ENCODE data around the gene CENPB. TPM values are rescaled to one million over a fixed set of nuclear protein-coding genes. Genes with fewer than 3 reads are reported as not detected.
"Not testable (repeated sequence)": the region's sequence is repeated elsewhere in the genome, so short reads cannot be mapped to it uniquely, and the experiment has no call there.

The CENPB gene, protein sequence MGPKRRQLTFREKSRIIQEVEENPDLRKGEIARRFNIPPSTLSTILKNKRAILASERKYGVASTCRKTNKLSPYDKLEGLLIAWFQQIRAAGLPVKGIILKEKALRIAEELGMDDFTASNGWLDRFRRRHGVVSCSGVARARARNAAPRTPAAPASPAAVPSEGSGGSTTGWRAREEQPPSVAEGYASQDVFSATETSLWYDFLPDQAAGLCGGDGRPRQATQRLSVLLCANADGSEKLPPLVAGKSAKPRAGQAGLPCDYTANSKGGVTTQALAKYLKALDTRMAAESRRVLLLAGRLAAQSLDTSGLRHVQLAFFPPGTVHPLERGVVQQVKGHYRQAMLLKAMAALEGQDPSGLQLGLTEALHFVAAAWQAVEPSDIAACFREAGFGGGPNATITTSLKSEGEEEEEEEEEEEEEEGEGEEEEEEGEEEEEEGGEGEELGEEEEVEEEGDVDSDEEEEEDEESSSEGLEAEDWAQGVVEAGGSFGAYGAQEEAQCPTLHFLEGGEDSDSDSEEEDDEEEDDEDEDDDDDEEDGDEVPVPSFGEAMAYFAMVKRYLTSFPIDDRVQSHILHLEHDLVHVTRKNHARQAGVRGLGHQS
- 68.3 TPM for total RNA-seq
- long read RNA-seq, transcript CENPB-201 (1 exons, 2,840 nt) = major isoform, 13 of 15 reads
- long read RNA-seq, partial matches to known transcripts = 0 of 15 reads
- long read RNA-seq, other reads (novel, unspliced or antisense) = 2 of 15 reads

- DNase-seq = peak; percentile 95
- ATAC-seq = peak; percentile 94
- intact Hi-C loops (cut with micrococcal nuclease) = loop anchor here (5.0 kb wide), 1 partner anchor 36 kb away; the partner anchor contains the start of gene AP5S1
Measured at GRCh38 chr20:3786665-3787323, at the start of gene CENPB. TSS of gene CENPB (minus strand) at chr20:3786740. CDS start at chr20:3786483, 257 bp downstream.

GRCh38 chr20:3836132-3836531, 49.6 kb upstream of the CENPB start:
- no peak for ATAC-seq
- intact Hi-C loops (cut with micrococcal nuclease) = no loop called here
- no peak for DNase-seq

DNA sequence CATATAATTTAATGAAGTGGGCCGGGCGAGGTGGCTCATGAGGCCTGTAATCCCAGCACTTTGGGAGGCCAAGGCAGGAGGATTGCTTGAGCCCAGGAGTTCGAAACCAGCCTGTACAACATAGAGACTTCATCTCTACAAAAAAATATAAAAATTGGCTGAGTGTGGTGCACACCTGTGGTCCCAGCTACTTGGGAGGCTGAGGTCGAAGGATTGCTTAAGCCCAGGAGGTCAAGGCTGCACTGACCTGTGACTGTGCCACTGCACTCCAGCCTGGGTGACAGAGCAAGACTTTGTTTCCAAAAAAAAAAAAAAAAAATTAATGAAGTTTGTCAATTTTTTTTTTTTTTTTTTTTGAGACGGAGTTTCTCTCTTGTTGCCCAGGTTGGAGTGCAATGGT, 43.4 kb upstream of the CENPB start:
- intact Hi-C loops (cut with micrococcal nuclease); DNase-seq; ATAC-seq: not testable (repeated sequence)

DNA sequence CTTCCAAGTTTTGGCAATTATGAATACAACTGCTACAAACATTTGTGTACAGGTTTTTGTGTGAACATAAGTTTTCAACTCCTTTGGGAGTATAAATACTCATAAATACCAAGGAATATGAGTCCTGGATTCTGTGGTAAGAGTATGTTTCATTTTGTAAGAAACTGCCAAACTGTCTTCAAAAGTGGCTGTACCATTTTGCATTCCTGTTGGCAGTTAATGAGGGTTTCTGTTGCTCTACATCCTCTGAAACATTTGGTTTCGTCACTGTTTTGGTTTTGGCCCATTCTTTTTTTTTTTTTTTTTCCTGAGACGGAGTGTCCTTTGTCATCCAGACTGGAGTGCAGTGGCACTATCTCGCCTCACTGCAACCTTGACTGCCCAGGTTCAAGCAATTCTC, 42.3 kb upstream of the CENPB start:
- DNase-seq (no peak), ATAC-seq (no peak)
- intact Hi-C loops (cut with micrococcal nuclease) = no loop called here

GRCh38 chr20:3826420-3826819, 39.9 kb upstream of the CENPB start:
- intact Hi-C loops (cut with micrococcal nuclease) = no loop called here
- DNase-seq (no peak), ATAC-seq (no peak)

- DNase-seq = no peak
- no peak for ATAC-seq
- intact Hi-C loops (cut with micrococcal nuclease) = no loop called here
Measured at GRCh38 chr20:3825526-3825925, 39.0 kb upstream of the CENPB start.

DNA sequence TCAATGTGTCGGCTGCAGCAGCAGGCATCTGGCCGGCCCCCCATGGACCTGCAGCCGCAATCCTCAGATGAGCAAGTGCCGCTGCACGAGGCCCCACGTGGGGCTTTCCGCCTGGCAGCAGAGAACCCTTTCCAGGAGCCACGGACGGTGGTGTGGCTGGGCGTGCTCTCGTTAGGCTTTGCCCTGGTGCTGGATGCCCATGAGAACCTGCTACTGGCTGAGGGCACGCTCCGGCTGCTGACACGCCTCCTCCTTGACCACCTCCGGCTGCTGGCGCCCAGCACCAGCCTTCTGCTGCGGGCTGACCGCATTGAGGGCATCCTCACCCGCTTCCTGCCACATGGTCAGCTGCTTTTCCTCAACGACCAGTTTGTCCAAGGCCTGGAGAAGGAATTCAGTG, 37.3 kb upstream of the CENPB start:
- ATAC-seq (no peak), DNase-seq (no peak)
- intact Hi-C loops (cut with micrococcal nuclease) = loop anchor here (5.0 kb wide), 1 partner anchor 37 kb away; the partner anchor contains the start of gene CENPB

DNA sequence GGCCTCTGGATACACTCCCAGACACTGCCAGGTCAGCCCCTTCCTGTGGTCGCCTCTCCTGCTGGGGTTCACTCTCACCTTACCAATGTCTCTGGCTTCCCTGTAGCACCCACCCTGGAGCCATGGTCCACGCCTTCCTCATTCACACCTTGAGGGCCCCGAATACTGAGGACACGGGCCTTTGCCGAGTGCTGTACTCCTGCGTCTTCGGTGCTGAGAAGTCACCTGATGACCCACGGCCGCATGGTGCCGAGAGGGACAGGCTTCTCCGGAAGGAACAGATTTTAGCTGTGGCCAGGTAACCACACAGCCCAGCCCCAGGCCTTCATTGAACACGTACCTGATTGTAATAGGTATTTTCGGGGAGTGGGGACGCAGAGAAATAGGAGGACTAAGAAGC, 35.5 kb upstream of the CENPB start:
- DNase-seq (no peak), ATAC-seq (no peak)
- intact Hi-C loops (cut with micrococcal nuclease) = loop anchor here (5.0 kb wide), 1 partner anchor 35 kb away; the partner anchor contains the start of gene CENPB

DNA sequence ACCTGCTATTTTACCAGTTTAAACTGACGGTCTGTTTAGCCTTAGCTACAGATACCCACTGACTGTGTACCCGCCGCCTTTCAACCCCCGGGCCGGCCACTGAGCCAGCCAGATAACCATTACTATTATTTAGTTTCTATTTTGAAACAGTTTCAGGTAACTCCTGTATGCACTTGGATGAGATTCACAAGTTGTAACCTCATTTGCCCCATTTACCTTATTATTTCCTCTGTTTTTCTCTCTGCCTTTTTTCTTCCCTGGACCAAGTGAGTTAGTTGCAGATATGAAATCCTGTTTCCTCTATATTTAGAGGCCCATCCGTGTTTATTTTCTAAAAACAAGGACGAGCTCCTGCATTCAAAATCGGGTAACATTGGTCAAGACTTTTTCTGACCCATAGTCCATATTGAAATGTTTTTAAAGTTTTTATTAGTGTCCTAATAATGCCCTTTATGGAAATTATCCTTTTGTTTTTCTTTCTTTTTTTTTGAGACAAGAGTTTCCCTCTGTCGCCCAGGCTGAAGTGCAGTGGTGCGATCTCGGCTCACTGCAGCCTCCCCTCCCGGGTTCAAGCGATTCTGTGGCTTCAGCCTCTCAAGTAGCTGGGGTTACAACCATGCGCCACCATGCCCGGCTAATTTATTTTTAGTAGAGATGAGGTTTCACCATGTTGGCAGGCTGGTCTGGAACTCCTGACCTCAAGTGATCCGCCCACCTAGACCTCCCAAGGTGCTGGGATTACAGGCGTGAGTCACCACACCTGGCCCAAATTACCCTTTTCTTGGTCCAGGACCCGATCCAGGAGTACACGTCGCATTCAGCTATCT, 34.6 kb upstream of the CENPB start:
- DNase-seq (no peak), ATAC-seq (no peak)
- intact Hi-C loops (cut with micrococcal nuclease) = loop anchor here (5.0 kb wide), 1 partner anchor 34 kb away; the partner anchor contains the start of gene CENPB

GRCh38 chr20:3820048-3820900, 33.7 kb upstream of the CENPB start, which contains the start of gene AP5S1:
TSS of gene AP5S1 (plus strand) at chr20:3820547. CDS start at chr20:3822118, 1,571 bp downstream.
- ATAC-seq (peak; percentile 93), DNase-seq (peak; percentile 99)
- intact Hi-C loops (cut with micrococcal nuclease) = loop anchor here (5.0 kb wide), 1 partner anchor 33 kb away; the partner anchor contains the start of gene CENPB

DNA sequence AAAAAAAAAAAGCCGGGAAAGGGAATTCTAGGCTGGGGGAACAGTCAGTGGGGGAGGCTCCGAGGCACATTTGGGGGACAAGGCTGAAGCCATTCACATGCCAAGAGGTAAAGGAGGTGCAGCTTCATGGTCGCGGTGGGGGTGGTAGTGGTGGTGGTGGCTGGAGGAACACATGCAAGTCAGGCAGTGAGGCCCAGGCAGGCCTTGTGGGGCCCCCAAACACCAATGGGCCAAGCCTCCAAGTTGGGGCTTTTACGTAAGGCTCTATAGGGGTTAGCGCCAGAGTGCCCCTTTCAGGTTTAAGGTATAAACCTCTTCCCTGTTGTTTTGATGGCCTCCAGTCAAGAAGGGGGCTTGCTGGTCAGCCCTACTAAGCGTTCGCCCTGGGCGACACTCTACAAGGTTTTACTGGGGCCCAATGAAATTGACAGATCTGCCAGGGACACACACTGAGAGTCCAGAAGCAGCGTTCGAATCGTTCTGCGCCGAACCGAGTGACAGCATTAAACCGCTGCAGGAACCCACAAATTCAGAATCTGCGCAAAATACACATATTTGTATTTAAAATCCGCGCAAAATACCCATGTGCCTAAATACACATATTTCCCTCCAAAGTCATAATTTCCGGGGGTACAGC, 33.0 kb upstream of the CENPB start:
- ATAC-seq = no peak
- peak; percentile 47 for DNase-seq
- intact Hi-C loops (cut with micrococcal nuclease) = loop anchor here (5.0 kb wide), 1 partner anchor 32 kb away; the partner anchor contains the start of gene CENPB

DNA sequence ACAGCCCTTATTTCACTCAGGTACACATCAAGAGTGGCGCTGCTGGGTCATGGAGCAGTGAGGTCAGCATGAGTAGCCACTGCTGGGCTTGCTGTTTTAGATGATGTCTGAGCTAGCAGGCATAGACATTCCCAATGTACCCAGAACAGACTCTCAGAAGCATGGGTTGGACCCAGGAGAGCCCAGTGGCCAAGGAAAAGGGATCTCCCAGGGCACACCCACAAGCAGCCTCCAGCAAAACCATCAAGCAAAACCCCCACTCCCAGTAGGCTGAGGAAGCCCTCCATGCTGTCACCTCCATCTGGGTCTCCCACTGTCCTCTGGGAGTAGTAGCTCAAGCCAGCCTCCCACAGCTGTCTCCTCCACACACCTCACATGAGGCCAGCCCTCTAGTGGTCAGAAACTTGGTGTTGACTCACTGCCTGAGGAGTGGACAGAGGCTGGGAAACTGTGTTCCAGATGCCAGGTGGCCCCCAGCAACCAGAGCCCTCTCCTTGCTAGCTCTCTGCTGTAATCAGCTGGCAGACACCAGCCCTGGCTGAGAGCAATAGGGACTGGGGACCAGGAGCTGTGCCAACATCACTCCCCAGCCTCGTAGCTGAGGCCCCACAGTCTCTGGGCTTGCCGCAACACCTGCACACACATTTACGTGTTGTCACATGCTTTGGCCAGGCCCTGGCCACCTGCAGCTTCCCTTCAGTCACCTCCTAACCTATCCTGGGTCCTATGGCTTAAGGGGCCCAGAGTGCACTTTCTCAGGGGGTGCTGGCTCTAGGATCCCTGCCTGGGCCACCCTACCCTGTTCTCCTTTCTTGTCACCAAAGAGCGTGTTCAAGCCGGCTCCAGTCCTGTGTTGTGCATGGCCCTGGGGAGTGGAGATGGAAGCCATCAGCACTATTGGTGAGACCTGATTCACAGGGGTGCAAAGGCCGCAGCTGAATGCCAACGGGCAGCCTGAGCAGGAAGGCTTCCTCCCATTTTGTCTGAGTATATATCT, 31.9 kb upstream of the CENPB start:
- intact Hi-C loops (cut with micrococcal nuclease) = no loop called here

DNA sequence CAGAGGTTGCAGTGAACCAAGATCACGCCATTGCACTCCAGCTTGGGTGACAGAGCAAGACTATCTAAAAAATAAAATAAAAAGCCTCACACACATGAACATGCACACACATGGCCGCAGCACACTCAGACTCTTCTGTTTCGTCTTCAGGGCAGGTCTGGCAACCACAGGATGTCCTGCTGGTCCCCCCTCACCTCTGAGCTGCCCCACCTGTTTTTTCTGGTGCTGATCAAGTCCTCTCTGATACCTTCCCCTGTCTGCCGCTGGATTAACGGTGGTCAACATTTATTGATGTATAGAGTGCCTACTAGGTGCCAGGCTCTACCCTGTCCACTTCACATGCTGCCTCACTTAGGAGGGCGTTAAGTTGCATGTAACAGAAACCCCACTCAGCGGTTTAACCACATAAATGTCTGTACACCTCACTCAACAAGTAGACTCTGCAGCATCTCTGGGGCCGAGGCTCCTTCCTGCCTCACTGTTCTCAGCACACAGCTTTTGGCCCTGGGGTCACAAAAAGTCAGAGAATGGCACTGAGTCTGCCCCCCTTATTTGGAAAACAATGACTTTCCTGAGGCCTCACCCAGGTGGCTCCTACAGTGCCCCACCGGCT, 29.3 kb upstream of the CENPB start:
- ATAC-seq = no peak
- DNase-seq = no peak
- intact Hi-C loops (cut with micrococcal nuclease) = no loop called here

More for the DNA sequence above, 31.9 kb upstream of the CENPB start:
- DNase-seq (peak; percentile 67), ATAC-seq (peak; percentile 38)

DNA sequence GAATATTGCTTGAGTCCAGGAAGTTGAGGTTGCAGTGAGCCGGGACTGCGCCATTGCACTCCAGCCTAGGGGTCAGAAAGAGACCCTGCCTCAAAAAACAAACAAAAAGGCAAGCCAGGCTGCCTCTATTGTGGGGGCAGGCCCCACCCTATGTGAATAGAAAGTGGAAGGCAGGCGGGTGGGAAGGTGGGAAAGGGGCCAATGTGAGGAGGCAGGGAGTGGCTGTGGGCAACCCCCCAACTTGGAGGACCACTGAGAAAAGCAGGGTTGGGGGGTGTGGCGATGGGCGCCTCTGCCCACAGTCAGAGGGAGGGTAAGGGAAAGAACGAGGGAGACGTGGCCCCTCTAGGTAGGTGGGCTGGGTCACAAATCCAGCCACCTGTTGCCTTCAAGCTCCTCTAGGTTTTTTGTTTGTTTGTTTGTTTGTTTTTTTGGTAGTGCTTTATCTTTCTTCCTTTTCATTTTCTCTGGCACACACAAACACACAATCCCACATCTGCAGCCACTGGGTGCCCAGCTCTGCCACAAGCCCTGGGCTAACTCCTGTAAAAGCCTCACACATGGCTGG, 28.5 kb upstream of the CENPB start:
- ATAC-seq (no peak), DNase-seq (no peak)
- intact Hi-C loops (cut with micrococcal nuclease) = no loop called here

DNA sequence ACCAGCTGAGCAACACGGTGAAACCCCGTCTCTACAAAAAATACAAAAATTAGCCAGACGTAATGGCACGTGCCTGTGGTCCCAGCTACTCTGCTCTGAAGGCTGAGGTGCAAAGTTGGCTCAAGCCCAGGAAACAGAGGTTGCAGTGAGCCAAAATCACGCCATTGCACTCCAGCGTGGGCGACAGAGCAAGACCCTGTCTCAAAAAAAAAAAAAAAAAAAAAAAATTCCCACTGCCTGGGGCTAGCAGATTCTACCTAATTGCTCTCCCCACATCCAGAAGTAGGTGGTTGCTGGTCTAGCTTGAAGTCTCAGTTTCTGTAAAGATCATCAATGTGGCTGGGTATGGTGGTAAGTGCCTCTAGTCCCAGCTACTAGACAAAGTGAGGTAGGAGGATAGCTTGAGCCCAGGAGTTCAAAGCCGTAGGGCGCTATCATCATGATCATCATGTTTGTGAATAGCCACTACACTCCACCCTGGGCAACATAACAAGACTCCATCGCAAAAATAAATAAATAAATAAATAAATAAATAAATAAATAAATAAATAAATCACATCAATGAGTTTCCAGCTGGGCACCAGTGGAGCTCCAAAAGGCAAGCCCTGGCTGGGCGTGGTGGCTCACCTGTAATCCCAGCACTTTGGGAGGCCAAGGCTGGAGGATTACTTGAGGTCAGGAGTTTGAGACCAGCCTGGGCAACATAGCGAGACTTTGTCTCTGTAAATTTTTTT, 27.5 kb upstream of the CENPB start:
- no peak for ATAC-seq
- intact Hi-C loops (cut with micrococcal nuclease) = no loop called here
- no peak for DNase-seq

Measured in left ventricle myocardium superior (tissue), 1 donor.